ENCODE measurements around the gene SGPP2. TPM values are rescaled to one million over a fixed set of nuclear protein-coding genes. Genes with fewer than 3 reads are reported as not detected.

The SGPP2 gene
- polyA plus RNA-seq, 3 donors = not detected

DNA sequence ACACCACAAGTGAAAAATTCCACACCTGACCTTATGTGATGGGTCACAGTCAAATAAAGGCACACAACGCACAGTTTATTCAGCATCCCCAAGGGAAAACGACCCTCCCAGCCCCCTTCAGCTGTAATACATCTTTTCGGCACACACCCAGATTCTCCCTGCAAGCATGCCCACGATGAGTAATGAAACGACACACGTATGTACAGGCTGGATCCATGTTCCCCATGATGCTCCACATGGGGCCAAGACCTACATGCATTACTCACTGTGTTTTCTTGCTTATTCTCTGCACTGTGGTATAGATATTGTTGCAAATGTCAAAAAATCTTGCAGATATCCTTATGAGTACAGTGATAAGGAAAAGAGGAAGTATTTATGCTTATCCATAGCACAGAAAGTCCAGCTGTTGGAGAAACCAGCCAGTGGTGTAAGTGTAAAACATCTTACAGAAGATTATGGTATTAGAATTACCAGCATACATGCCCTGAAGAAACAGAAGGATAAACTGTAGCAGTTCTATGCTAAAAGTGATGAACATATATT, 32.5 kb upstream of the SGPP2 start:
- peaks cover 6% of the 10 kb centered on the region for H3K4me1 Mint-ChIP-seq
- H3K27ac Mint-ChIP-seq = no peak overlapping the region
- Histone ChIP-seq H3K27me3 (ENCODE audit: control insufficient read depth in 2 of 2, insufficient read depth in 2 of 2, low read length in 2 of 2) (no peaks in the 10 kb centered on the region), H3K9ac (ENCODE audit: insufficient read depth, low read length, poor library complexity, severe bottlenecking) (no peak overlapping the region), H4K20me1 (ENCODE audit: insufficient read depth, low read length) (no peaks in the 10 kb centered on the region), H3K4me1 (ENCODE audit: control insufficient read depth in 1 of 2, insufficient read depth in 2 of 2, low read length in 2 of 2) (no peaks in the 10 kb centered on the region), H3K79me2 (ENCODE audit: insufficient read depth, low read length) (no peaks in the 10 kb centered on the region), H3K36me3 (replicated peaks in 1 of 2; ENCODE audit: control insufficient read depth in 1 of 2, insufficient read depth in 2 of 2, low read length in 2 of 2) (no peaks in the 10 kb centered on the region), H3K9me3 (replicated peaks in 1 of 2; ENCODE audit: control insufficient read depth in 1 of 2, insufficient read depth in 1 of 2, low read length in 2 of 2) (no peaks in the 10 kb centered on the region), H3K4me3 (replicated peaks in 1 of 3; ENCODE audit: low read depth in 2 of 3, low read length in 3 of 3) (no peak overlapping the region), H3K27ac (ENCODE audit: low read depth in 1 of 2, low read length in 2 of 2) (no peak overlapping the region), H3K4me2 (replicated peaks; ENCODE audit: extremely low read depth, low read length, poor library complexity, severe bottlenecking) (no peak overlapping the region), H2AFZ (ENCODE audit: insufficient read depth, low read depth, low read length, poor library complexity, severe bottlenecking) (no peak overlapping the region)
- no peaks in the 10 kb centered on the region for H3K36me3 Mint-ChIP-seq
- DNase-seq = peak in 1 of 3 donors; percentile 14
- TF ChIP-seq, protein P1, sequence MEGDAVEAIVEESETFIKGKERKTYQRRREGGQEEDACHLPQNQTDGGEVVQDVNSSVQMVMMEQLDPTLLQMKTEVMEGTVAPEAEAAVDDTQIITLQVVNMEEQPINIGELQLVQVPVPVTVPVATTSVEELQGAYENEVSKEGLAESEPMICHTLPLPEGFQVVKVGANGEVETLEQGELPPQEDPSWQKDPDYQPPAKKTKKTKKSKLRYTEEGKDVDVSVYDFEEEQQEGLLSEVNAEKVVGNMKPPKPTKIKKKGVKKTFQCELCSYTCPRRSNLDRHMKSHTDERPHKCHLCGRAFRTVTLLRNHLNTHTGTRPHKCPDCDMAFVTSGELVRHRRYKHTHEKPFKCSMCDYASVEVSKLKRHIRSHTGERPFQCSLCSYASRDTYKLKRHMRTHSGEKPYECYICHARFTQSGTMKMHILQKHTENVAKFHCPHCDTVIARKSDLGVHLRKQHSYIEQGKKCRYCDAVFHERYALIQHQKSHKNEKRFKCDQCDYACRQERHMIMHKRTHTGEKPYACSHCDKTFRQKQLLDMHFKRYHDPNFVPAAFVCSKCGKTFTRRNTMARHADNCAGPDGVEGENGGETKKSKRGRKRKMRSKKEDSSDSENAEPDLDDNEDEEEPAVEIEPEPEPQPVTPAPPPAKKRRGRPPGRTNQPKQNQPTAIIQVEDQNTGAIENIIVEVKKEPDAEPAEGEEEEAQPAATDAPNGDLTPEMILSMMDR (IDR thresholded peaks at IDR 0.05) = no peak
- H3K4me3 Mint-ChIP-seq = no peak overlapping the region
- H3K9me3 Mint-ChIP-seq = peaks cover 0 to 3% (median 0%) of the 10 kb centered on the region in 7 donors
- 81% methylated on average over 3 of the region's 6 CpGs for WGBS (ENCODE audit: insufficient coverage)
- peaks cover 0 to 3% (median 1%) of the 10 kb centered on the region in 3 donors for H3K27me3 Mint-ChIP-seq (ENCODE audit: low read depth in 3 of 3)
- intact Hi-C loops (cut with micrococcal nuclease) = no loop called here

DNA sequence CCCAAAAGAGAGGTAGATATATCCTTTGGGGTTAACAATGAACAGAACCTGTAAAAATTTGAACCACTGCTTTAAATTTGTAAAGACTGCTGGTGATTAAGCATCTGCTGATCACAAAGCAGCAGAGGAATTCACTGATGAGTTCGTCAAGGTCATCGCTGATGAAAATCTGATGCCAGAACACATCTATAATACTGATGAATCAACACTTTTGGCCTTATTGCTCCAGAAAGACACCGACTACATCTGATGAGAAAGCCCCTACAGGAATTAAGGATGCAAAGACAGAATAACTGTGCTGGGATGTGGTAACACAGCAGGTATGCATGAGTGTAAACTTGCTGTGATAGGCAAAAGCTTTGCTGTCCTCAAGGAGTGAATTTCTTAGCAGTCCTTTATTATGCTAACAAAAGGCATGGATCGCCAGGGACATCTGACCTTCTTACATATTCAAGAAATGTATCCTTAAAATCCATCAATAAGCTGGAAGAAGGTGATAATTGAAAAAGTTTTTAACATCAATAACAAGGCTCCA, 30.5 kb upstream of the SGPP2 start:
- H3K79me2 ChIP-seq (ENCODE audit: insufficient read depth, low read length) = no peaks in the 10 kb centered on the region
- no peaks in the 10 kb centered on the region for H3K36me3 Mint-ChIP-seq
- H3K4me1 ChIP-seq (ENCODE audit: control insufficient read depth in 1 of 2, insufficient read depth in 2 of 2, low read length in 2 of 2) = no peaks in the 10 kb centered on the region
- no peak overlapping the region for H3K27ac ChIP-seq (ENCODE audit: low read depth in 1 of 2, low read length in 2 of 2)
- H3K27ac Mint-ChIP-seq = no peak overlapping the region
- no peaks in the 10 kb centered on the region for H4K20me1 ChIP-seq (ENCODE audit: insufficient read depth, low read length)
- no peaks in the 10 kb centered on the region for H3K9me3 ChIP-seq (replicated peaks in 1 of 2; ENCODE audit: control insufficient read depth in 1 of 2, insufficient read depth in 1 of 2, low read length in 2 of 2)
- no peaks in the 10 kb centered on the region for H3K27me3 ChIP-seq (ENCODE audit: control insufficient read depth in 2 of 2, insufficient read depth in 2 of 2, low read length in 2 of 2)
- no peak overlapping the region for H3K4me3 ChIP-seq (replicated peaks in 1 of 3; ENCODE audit: low read depth in 2 of 3, low read length in 3 of 3)
- intact Hi-C loops (cut with micrococcal nuclease) = no loop called here
- peaks cover 8% of the 10 kb centered on the region for H3K4me1 Mint-ChIP-seq
- no peak overlapping the region for H3K4me3 Mint-ChIP-seq
- peaks cover 0 to 2% (median 1%) of the 10 kb centered on the region in 3 donors for H3K27me3 Mint-ChIP-seq (ENCODE audit: low read depth in 3 of 3)
- DNase-seq = no peak
- no peaks in the 10 kb centered on the region for H3K36me3 ChIP-seq (replicated peaks in 1 of 2; ENCODE audit: control insufficient read depth in 1 of 2, insufficient read depth in 2 of 2, low read length in 2 of 2)
- no peak overlapping the region for H3K4me2 ChIP-seq (replicated peaks; ENCODE audit: extremely low read depth, low read length, poor library complexity, severe bottlenecking)
- H3K9ac ChIP-seq (ENCODE audit: insufficient read depth, low read length, poor library complexity, severe bottlenecking) = no peak overlapping the region
- WGBS (ENCODE audit: insufficient coverage) = 100% methylated on average over 1 of the region's 4 CpGs
- H2AFZ ChIP-seq (ENCODE audit: insufficient read depth, low read depth, low read length, poor library complexity, severe bottlenecking) = no peak overlapping the region
- TF ChIP-seq, protein P1 (IDR thresholded peaks at IDR 0.05) = no peak
- peaks cover 0 to 3% (median 3%) of the 10 kb centered on the region in 7 donors for H3K9me3 Mint-ChIP-seq
